HepG2 (cell line): ENCODE results near the gene GLO1. TPM values are rescaled to one million over a fixed set of nuclear protein-coding genes. Genes with fewer than 3 reads are reported as not detected.

Experiments
- ATAC-seq: fragments of 200-7000 bp; cut with Tn5 transposase; 3 replicates; pipeline ENCODE4 v1.9.1; 2020; ENCODE audit warnings: mild to moderate bottlenecking, moderate library complexity
- BruUV-seq: library from RNA; stranded (reverse); fragments of 400-500 nt; replicated peaks from 2 replicates; lab custom pipeline; 2021; lab: Mats Ljungman, UMichigan
- CTCF ChIA-PET: fragments of 300-600 bp; formaldehyde crosslinking; extraction: SDS; loops from one replicate; lab custom pipeline; 2021; ENCODE audit warnings: low total read pairs, inconsistent platforms, low intra/inter-chr PET ratio; lab: Yijun Ruan, JAX
- POLR2A ChIA-PET: fragments of 350-600 bp; sonication (Branson Sonifier 250); formaldehyde crosslinking; loops from one replicate; lab custom pipeline; 2020; ENCODE audit warnings: antibody characterized with exemption, inconsistent platforms; lab: Yijun Ruan, JAX
- DNase-seq: peaks from one replicate; pipeline ENCODE4 v3.0.0-alpha.2; 2015; ENCODE audit warnings: low spot score
- FAIRE-seq: peaks from 3 replicates; lab custom pipeline; 2011; peaks lifted over from hg19 to GRCh38; lab: Jason Lieb, UNC
- H2AFZ ChIP-seq: one replicate; pipeline ENCODE4 v1.6.1; 2011; ENCODE audit warnings: low read length, inconsistent platforms
- H3K27ac ChIP-seq: fragments of 300-600 bp; 3 replicates; pipeline ENCODE4 v1.8.0; 2011; ENCODE audit warnings: mixed run types, mild to moderate bottlenecking, mixed read lengths, low read length, inconsistent platforms; ENCODE audit not compliant: insufficient read depth; ENCODE audit errors: extremely low read length
- H3K27me3 ChIP-seq, 2 experiments: fragments of 200-600 bp in 1 of 2; 2 replicates in 1 of 2; 3 replicates in 1 of 2; pipeline versions ENCODE4 v1.6.0 to v1.8.0; 2011; ENCODE audit warnings: low read length in 2 of 2, mild to moderate bottlenecking in 2 of 2, moderate library complexity in 2 of 2, inconsistent platforms in 1 of 2; ENCODE audit not compliant: insufficient read depth in 2 of 2, control insufficient read depth in 1 of 2
- H3K36me3 ChIP-seq, 2 experiments: fragments of 200-600 bp in 1 of 2; replicated peaks in 1 of 2; 2 replicates in 1 of 2; 3 replicates in 1 of 2; pipeline versions ENCODE4 v1.5.1 to v1.8.0; 2011; ENCODE audit warnings: low read length in 2 of 2, inconsistent platforms in 1 of 2; ENCODE audit not compliant: insufficient read depth in 2 of 2, control insufficient read depth in 1 of 2
- H3K4me1 ChIP-seq: 2 replicates; pipeline ENCODE4 v1.5.1; 2012; ENCODE audit warnings: low read length, inconsistent platforms; ENCODE audit not compliant: insufficient read depth
- H3K4me2 ChIP-seq: 2 replicates; pipeline ENCODE4 v1.6.0; 2011; ENCODE audit warnings: low read depth, low read length, inconsistent platforms
- H3K4me3 ChIP-seq, 3 experiments: fragments of 200-600 bp in 1 of 3; sonication (generic), shearing (Covaris generic) in 1 of 3; replicated peaks in 1 of 3; 2 replicates each; pipeline ENCODE4 v1.5.1; 2011 to 2016; ENCODE audit warnings: low read length in 3 of 3, inconsistent platforms in 2 of 3, low read depth in 2 of 3, mild to moderate bottlenecking in 2 of 3, control low read depth in 1 of 3, mixed read lengths in 1 of 3; ENCODE audit not compliant: insufficient read depth in 1 of 3
- H3K79me2 ChIP-seq: one replicate; pipeline ENCODE4 v1.6.1; 2011; ENCODE audit warnings: low read length, inconsistent platforms; ENCODE audit not compliant: insufficient read depth
- H3K9ac ChIP-seq: 2 replicates; pipeline ENCODE4 v1.6.0; 2011; ENCODE audit warnings: mild to moderate bottlenecking, low read depth, low read length, inconsistent platforms; ENCODE audit not compliant: insufficient read depth
- H3K9me3 ChIP-seq: 2 replicates; pipeline ENCODE4 v1.5.1; 2012; ENCODE audit warnings: mild to moderate bottlenecking, low read length
- H4K20me1 ChIP-seq: 2 replicates; pipeline ENCODE4 v1.6.0; 2011; ENCODE audit warnings: inconsistent platforms, mild to moderate bottlenecking, low read length, moderate library complexity; ENCODE audit not compliant: insufficient read depth
- AHDC1 ChIP-seq: sonication (generic); formaldehyde crosslinking; IDR thresholded peaks from 2 replicates; pipeline ENCODE4 v1.5.1; 2020; ENCODE audit warnings: mild to moderate bottlenecking, missing genetic modification reagents, borderline replicate concordance
- MED8 ChIP-seq: sonication (generic); formaldehyde crosslinking; IDR thresholded peaks from 2 replicates; pipeline ENCODE4 v1.8.1; 2023; ENCODE audit warnings: mild to moderate bottlenecking, missing genetic modification reagents; ENCODE audit not compliant: insufficient replicate concordance
- TBL1XR1 ChIP-seq: fragments of 150-350 bp; IDR thresholded peaks from 2 replicates; pipeline ENCODE4 v1.6.1; 2014; ENCODE audit warnings: borderline replicate concordance, low read length; ENCODE audit not compliant: partially characterized antibody
- TEF ChIP-seq: sonication (generic); formaldehyde crosslinking; IDR thresholded peaks from 2 replicates; pipeline ENCODE4 v1.5.0; 2020; ENCODE audit warnings: missing genetic modification reagents
- USF2 ChIP-seq, 2 experiments: sonication (generic) in 1 of 2; formaldehyde crosslinking in 1 of 2; IDR thresholded peaks; 2 replicates each; pipeline versions ENCODE4 v1.5.1 to v1.6.1; 2011 to 2020; ENCODE audit warnings: borderline replicate concordance in 1 of 2, low read depth in 1 of 2, low read length in 1 of 2, mild to moderate bottlenecking in 1 of 2, missing genetic modification reagents in 1 of 2, moderate library complexity in 1 of 2
- ZNF136 ChIP-seq: sonication (generic); formaldehyde crosslinking; IDR thresholded peaks from 2 replicates; pipeline ENCODE4 v1.8.1; 2022; ENCODE audit warnings: low read depth, mild to moderate bottlenecking, moderate library complexity, missing genetic modification reagents
- ZNF746 ChIP-seq: sonication (generic); formaldehyde crosslinking; IDR thresholded peaks from 2 replicates; pipeline ENCODE4 v1.8.0; 2022; ENCODE audit warnings: mild to moderate bottlenecking, missing genetic modification reagents
- ZNF879 ChIP-seq: sonication (generic); formaldehyde crosslinking; IDR thresholded peaks from 2 replicates; pipeline ENCODE4 v1.8.1; 2023; ENCODE audit warnings: missing genetic modification reagents
- ZSCAN30 ChIP-seq: sonication (generic); formaldehyde crosslinking; IDR thresholded peaks from 2 replicates; pipeline ENCODE4 v1.5.0; 2020; ENCODE audit warnings: mild to moderate bottlenecking, missing genetic modification reagents
- ZZZ3 ChIP-seq: sonication (generic); formaldehyde crosslinking; IDR thresholded peaks from 2 replicates; pipeline ENCODE4 v1.4.0; 2020; ENCODE audit warnings: missing genetic modification reagents, mild to moderate bottlenecking, borderline replicate concordance
- WGBS: methylation state at CpG from one replicate; pipeline ENCODE4 v1.1.6; 2017; ENCODE audit warnings: low lambda C conversion rate; 5-methylcytosine and 5-hydroxymethylcytosine counted together
- in situ Hi-C: cut with HindIII; loops from 2 replicates; pipeline ENCODE4 v1.10.0; 2017; ENCODE audit warnings: low pct_unique_long_range_greater_than_20kb; ENCODE audit not compliant: extremely low pct_ligation_motif_present
- intact Hi-C: fragments of 100-400 bp; cut with micrococcal nuclease; formaldehyde crosslinking; loops from one replicate; pipeline ENCODE4 v1.10.0; 2022; ENCODE audit not compliant: unreplicated experiment
- polyA plus RNA-seq, 8 experiments: library from polyadenylated mRNA; depleted of rRNA in 3 of 8; stranded (reverse) in 7 of 8; unstranded in 1 of 8; fragments of >200 nt; fragmentation: Illumina TruSeq in 4 of 8; extraction: Trizol in 4 of 8; gene quantifications; 2 replicates each; pipeline versions ENCODE4 v1.2.1 to v1.2.3, GENCODE V29; 2011 to 2016; ENCODE audit warnings: low read depth in 4 of 8, missing spikeins in 1 of 8, mixed read lengths in 1 of 8; ENCODE audit not compliant: insufficient read depth in 1 of 8
- total RNA-seq, 5 experiments: library from RNA; depleted of rRNA; stranded (reverse); fragments of >200 nt; fragmentation: Illumina TruSeq; extraction: Trizol; gene quantifications; 2 replicates each; pipeline ENCODE4 v1.2.3, GENCODE V29; 2016; ENCODE audit warnings: low read depth in 1 of 5

GLO1 gene
- total and polyA plus RNA-seq, 2 of the 13 experiments (the other 11 are each of a cell fraction or from before 2014, with no cell fraction given): 77.1 to 177 TPM

GRCh38 chr6:38722038-38722437 is 19.1 kb upstream of the GLO1 start:
- Histone ChIP-seq H3K9ac (no peak overlapping the region), H3K36me3 (no peaks in the 10 kb centered on the region), H3K9me3 (no peaks in the 10 kb centered on the region), H2AFZ (no peak overlapping the region), H3K4me3 (no peak overlapping the region), H3K79me2 (no peaks in the 10 kb centered on the region), H3K27ac (no peak overlapping the region), H4K20me1 (no peaks in the 10 kb centered on the region), H3K4me2 (no peak overlapping the region), H3K27me3 (no peaks in the 10 kb centered on the region), H3K4me1 (peaks cover 6% of the 10 kb centered on the region; the same call in 1 of the 2 replicates)
- no peak for TF ChIP-seq USF2 (IDR thresholded peaks at IDR 0.05; ENCODE audit: low read depth, low read length)
- no peak for TF ChIP-seq USF2 (CRISPR knock-in tag; IDR thresholded peaks at IDR 0.05; ENCODE audit: borderline replicate concordance)
- TF ChIP-seq MED8 (CRISPR knock-in tag): no peak
- TF ChIP-seq AHDC1: no peak
- TF ChIP-seq ZNF136 (CRISPR knock-in tag): no peak
- TF ChIP-seq ZNF879: no peak
- TF ChIP-seq ZZZ3 (CRISPR knock-in tag): no peak
- TF ChIP-seq ZSCAN30 (CRISPR knock-in tag): no peak
- TF ChIP-seq TBL1XR1: no peak
- no peak for TF ChIP-seq ZNF746
- TF ChIP-seq TEF: no peak
- ATAC-seq (no peak), DNase-seq (no peak), FAIRE-seq (no peak)
- WGBS: 26% methylated on average over 3 of the region's 3 CpGs
- POLR2A ChIA-PET: no interaction called here
- in situ Hi-C loops: no loop called here
- no TSS peak for BruUV-seq
- intact Hi-C loops: no loop called here
- CTCF ChIA-PET: no interaction called here
